RPMI8226 (cell line): ENCODE data around the gene MAN1A1.

Source experiments
- DNase-seq: peaks from one replicate; pipeline ENCODE4 v3.0.0-alpha.2; 2015

The MAN1A1 gene

GRCh38 chr6:119324718-119325117, 24.8 kb downstream of the MAN1A1 start:
- no peak for DNase-seq

- DNase-seq: no peak
These were observed 25.6 kb downstream of the MAN1A1 start for GRCh38 chr6:119323931-119324330.

GRCh38 chr6:119323478-119323877, 26.1 kb downstream of the MAN1A1 start:
- no peak for DNase-seq

GRCh38 chr6:119322715-119323350, 26.7 kb downstream of the MAN1A1 start:
- DNase-seq: no peak

- no peak for DNase-seq
These were observed 27.5 kb downstream of the MAN1A1 start for GRCh38 chr6:119322034-119322433.

GRCh38 chr6:119319694-119320093, 29.9 kb downstream of the MAN1A1 start:
- no peak for DNase-seq

- DNase-seq: no peak
These were observed 30.8 kb downstream of the MAN1A1 start for GRCh38 chr6:119318730-119319129.

GRCh38 chr6:119318176-119318575, 31.4 kb downstream of the MAN1A1 start:
- no peak for DNase-seq

- no peak for DNase-seq
These were observed 32.6 kb downstream of the MAN1A1 start for GRCh38 chr6:119317007-119317406.

- no peak for DNase-seq
These were observed 34.7 kb downstream of the MAN1A1 start for GRCh38 chr6:119314885-119315272.

GRCh38 chr6:119313937-119314884, 35.4 kb downstream of the MAN1A1 start:
- no peak for DNase-seq

GRCh38 chr6:119312875-119313338, 36.7 kb downstream of the MAN1A1 start:
- DNase-seq: peak; percentile 6

- no peak for DNase-seq
These were observed 37.1 kb downstream of the MAN1A1 start for GRCh38 chr6:119312441-119312840.

GRCh38 chr6:119311514-119312142, 37.9 kb downstream of the MAN1A1 start:
- no peak for DNase-seq

- DNase-seq: no peak
These were observed 39.0 kb downstream of the MAN1A1 start for GRCh38 chr6:119310486-119311036.

GRCh38 chr6:119308991-119309657, 40.4 kb downstream of the MAN1A1 start:
- no peak for DNase-seq

- no peak for DNase-seq
These were observed 41.5 kb downstream of the MAN1A1 start for GRCh38 chr6:119308048-119308570.

- no peak for DNase-seq
These were observed 42.5 kb downstream of the MAN1A1 start for GRCh38 chr6:119307056-119307455.

- DNase-seq: no peak
These were observed 43.1 kb downstream of the MAN1A1 start for GRCh38 chr6:119306396-119306968.

- DNase-seq: no peak
These were observed 46.2 kb downstream of the MAN1A1 start for GRCh38 chr6:119303164-119303887.

- DNase-seq: no peak
These were observed 48.1 kb downstream of the MAN1A1 start for GRCh38 chr6:119301429-119301828.
